HG02610 (cell line): ENCODE results near the gene MEP1B.
"Not testable (repeated sequence)": the region's sequence is repeated elsewhere in the genome, so short reads cannot be mapped to it uniquely, and the experiment has no call there.

ENCODE experiments used
- ATAC-seq: cut with Tn5 transposase; IDR thresholded peaks from one replicate; pipeline ENCODE4 v1.9.1; 2021; ENCODE audit warnings: mild to moderate bottlenecking, moderate library complexity; ENCODE audit not compliant: unreplicated experiment

MEP1B gene

DNA sequence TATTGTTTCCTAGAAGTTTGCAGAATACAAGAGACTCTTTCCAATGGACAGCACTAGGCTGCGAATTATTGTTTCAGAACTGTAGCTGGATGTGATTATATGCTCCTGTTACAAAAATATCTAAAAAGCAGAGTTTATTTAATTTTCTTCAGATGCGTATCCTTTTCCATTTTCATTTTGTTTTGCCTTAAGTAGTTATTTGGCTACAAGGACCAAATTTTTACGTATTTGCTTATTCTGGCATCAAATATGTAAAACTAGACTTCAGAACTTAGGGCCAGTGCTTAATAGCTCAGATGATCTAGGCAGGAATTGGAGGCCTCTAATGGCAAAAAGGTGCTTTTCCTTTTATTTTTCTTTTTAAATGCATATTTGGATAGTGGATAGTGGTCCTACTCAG lies 18.7 kb downstream of the MEP1B start:
- no peak for ATAC-seq

DNA sequence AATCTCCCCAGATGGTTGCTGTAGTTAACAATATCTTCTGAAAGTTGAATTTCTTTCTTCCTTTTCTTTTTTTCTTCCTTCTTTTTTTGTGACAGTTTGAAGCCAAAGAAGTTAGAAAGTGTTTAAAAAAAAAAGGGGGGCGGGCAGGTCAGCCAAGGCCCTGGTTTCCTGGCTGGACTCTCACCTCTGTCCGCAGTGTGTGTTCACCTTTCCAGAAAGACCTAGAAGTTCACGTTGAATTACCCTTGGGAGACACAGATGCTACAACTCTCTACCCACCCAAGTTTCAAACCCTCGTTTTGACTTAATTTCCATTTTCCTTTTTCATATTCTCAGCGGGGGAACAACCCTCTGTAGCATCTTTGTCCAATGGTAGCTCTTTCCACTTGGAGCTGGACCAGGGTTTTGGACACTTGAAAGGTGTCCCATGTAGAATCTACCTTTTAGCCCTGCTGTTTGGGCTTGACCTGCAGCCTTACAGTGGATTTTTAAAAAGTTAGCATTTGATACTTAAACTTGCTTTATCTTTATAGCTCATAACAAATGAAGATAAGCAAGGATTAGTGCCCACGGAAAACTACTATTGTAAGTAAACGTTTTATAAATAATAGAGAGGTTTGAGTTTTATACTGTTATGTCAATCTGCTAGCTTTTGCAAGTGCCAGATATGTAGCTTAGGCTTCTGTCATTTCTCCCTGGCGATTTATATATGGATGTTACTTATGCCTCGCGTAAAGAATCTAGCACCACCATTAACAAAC lies 20.0 kb downstream of the MEP1B start:
- ATAC-seq = no peak

DNA sequence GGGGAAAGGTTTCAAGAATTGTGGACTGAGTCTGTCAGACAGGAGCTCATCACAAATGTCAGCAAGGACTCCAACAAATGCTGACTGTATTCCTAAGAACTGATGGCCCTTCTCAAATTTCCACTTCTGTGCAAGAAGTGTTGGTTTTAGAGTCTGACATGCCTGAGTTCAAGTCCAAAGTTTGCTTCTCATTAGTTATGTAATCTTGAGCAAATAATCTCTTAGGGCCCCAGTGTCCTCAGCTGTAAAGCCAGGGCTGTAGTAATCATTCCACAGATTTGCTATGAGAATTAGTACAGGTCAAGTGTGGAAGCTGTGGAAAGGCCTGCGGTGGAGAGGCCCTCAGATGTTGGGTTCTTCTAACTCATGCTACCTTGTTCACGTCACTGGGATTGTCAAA lies 23.9 kb downstream of the MEP1B start:
- ATAC-seq = no peak

DNA sequence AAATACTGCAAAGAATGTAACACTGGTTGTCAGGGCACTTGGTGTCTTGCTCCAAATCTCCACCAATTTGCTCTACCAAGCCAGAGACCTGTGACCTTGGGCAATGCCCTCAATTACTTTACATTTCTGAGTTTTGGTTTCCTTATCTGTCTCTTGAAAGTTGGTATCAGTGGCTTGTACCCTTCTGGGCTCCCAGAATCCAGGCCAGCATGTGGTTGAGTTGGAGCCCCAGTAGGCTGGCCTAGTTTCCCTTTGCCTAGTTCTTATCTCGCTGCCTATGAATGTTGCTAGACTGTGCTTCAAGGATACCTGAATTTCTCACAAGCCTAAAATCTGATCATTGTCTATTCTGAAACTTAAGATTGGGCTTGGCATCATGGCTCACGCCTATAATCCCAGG lies 26.6 kb downstream of the MEP1B start:
- no peak for ATAC-seq

GRCh38 chr18:32219431-32220018 lies 29.7 kb downstream of the MEP1B start:
- no peak for ATAC-seq

GRCh38 chr18:32233348-32233747 lies 43.5 kb downstream of the MEP1B start:
- not testable (repeated sequence) for ATAC-seq

DNA sequence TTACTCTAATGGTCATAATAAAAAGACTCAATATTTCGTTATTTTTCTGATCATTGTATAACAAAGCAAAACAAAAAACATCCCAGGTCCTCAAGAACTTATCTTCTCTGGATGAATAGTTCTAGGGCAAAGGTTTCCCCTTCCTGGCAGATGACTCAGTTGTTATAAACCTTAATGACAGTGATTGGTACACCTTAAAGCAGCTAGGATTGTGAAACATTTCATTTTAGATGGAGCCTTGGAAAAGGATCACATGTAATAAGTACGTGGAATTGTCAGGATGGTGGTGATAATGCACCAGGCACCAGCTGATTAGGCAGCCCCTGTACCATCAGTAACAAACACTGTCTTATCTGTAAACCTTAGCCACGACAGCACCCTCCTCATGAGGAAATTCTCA lies 47.2 kb downstream of the MEP1B start:
- ATAC-seq = no peak

- no peak for ATAC-seq
These were observed 48.9 kb downstream of the MEP1B start for GRCh38 chr18:32238635-32239268.

DNA sequence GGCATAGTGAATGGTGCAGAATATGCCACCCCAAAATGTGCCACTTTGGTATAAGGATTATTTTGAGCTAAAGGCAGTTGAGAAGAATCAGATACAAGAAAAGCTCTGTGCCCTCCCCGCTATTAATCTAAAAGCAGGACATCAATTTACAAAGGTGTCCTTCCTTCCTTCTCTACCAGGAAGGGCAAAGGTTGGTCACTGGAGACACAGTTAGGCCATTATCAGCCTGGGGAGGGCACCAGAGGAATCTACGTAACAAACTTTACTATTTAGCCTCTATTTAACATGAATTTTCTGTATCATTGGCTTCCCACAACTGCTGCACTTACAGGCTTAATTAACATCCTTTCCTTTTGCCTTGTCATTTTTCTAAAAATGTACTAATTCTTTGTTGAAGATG lies 52.6 kb downstream of the MEP1B start:
- ATAC-seq = no peak

DNA sequence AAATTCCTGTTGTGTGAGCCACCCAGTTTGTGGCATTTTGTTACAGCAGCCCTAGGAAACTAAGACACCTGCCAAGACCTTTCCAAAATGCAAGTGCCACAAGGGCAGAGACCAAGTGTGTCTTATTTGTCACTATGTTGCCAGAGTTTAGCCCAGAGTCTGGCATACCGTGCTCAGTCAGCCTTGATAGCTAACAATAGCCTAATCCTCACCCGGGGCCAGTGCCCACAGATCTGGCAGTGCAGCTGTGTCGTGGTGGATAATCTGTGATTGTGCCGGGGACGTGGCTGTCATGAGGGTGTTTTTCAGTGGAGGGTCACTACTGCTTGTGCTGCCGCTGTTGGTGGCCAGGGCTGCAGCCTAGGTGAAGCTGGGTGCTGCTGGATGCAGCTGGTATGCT lies 53.5 kb downstream of the MEP1B start:
- ATAC-seq = no peak

DNA sequence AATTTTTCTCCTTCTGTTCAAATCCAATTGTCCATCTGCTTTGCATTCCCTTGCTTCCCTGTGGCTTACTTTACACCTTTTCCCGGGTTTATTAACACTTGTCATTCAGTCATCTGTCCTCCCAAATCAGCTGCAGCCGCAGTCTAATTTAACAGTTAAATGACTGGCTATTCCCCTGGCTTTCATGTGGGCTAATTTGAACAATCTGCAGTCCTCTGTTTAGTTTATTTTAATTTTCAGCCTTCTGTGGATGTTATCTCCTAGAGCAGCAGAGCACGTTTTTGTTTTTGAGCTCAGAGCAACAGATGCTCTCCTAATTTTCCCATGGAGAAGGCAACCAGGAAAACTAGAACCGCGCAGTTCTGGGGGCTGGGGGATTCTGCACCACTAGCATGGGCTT lies 55.0 kb downstream of the MEP1B start:
- ATAC-seq = no peak

DNA sequence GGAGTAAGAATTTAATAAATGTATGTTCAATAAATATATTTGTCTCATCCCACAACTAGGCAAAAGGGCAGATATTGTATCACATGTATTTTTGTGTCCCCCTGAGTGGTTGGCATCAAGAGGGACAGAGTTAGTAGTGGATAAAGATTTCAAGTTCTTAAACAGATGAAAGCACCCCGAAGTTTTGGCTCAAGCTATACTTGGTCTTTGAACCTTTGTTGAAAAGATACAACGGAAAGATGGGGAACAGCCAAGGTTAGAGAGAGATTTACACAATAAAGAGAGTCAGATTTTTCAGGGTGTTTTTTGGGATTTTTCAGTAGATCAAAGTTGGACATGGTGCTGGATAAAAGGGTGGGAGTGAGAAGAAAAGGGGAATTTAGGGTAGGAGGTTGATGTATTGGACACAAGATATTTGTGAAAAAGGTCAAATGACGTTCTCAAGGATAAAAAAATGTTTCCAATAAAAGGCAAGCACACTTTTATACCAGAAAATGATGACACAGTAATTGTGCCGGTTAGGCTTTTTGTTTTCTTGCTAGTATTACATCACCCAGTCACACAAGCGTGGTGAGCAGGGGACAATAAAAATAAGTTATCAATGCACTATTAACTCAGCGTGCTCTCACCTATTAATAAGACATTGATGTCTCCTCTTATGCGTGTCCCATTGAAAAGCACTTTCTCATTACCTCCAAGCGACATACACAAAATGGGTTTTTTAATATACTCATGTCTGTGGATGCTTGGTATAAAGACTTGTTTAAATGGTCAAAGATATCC lies 59.5 kb downstream of the MEP1B start:
- ATAC-seq = no peak

DNA sequence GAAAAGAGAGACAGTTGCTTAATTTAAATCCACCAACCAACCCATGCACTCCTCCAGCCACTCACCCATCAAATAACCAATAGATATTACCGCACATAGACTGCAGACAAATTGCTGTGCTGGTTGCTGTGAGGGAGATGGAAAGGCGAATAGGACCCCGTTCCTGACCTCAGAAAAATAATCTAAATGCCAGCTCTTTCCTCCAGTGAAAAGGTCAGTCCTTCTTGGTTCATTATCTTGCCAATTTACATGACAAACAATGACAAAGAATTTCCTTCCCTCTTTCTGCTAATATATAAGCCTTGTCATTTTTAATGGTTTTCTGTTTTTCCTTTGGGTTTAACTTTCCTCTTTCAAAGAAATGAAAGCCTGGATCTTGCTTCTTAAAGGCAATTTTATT lies 61.6 kb downstream of the MEP1B start:
- ATAC-seq = no peak

- ATAC-seq = no peak
These were observed 62.5 kb downstream of the MEP1B start for GRCh38 chr18:32252141-32252860.

DNA sequence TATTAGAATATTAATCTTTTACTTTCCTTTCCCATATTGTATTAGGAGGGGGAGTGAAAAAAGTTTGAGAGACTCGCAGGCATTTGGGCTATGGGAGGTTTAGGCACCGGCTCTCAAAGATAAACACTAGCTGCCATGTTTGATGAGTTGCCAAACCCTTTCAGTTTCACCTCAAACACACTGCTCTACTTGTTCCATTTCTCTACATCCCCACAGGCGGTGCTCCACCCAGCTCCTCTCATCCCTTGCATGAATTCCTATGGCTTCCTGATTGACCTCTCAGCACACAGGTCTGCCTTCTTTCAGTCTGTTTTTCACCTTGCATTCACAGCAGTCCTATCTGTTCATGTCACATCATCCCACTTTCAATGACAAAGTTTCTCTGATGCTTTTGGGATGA lies 65.7 kb downstream of the MEP1B start:
- ATAC-seq = no peak

DNA sequence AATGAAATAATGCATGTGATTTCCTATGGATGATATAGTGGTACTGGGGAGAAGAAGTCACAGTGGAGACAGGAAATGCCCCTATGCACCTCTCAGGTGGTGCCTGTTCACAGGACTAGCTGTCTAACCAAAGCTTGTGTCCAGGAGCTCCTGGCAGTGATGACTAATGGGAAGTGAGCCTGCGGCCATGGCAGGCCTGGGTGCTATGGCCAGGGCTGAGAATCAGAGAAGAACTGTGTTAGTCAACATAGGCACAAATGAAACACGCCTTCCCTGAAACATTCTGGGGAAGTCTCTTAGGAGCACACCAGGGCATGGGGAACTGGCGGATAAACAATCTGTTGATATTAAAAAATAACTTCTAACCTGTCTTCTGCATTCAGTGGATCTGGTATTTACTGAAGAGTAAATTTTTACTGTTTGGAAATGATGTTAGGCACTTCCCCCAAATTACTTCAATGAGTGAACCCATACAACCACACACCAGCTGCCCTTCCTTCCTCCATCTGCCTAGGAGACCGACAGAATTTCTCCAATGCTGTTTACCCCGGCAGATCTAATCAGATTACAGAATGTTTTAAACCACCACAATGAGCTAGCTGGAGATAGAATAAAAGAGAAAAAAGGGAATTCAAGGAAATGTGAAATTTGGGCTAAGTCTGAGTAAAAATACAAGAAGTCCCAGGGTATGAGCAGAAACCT lies 67.4 kb downstream of the MEP1B start:
- ATAC-seq = no peak

GRCh38 chr18:32258148-32258547 lies 68.3 kb downstream of the MEP1B start:
- no peak for ATAC-seq

DNA sequence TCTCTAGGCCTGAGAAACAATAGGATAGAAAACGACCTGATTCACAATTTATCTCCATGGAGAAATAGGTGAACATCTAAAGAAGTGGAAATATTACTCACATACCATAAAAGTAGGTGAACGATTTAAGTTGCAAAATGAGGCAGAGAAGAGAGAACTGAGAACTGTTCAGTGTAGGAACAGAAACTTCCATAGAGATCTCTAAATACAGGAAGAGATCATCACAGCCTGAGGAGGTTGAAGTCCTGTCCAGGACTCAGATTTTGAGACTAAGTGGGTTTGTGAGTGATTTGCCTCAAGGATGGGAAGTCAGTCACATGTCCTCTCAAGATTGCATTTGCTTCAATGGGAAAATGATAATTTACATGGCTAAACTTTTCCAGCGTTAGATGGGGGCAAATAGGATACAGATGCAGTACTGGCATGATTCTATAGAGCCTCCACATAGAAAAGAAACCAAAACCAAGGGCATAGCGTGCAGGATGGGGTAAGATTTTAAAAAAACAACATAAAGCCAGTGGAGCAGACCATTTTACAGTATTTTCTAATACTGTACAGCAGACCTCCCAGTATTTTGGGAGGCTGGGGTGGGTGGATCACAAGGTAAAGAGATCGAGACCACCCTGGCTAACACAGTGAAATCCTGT lies 68.8 kb downstream of the MEP1B start:
- ATAC-seq = no peak

- ATAC-seq = no peak
These were observed 69.7 kb downstream of the MEP1B start for GRCh38 chr18:32259553-32259952.

GRCh38 chr18:32261003-32261402 lies 71.2 kb downstream of the MEP1B start:
- no peak for ATAC-seq
